Bronchial epithelial cell (primary cell): ENCODE data around the gene FANCM. TPM values are rescaled to one million over a fixed set of nuclear protein-coding genes. Genes with fewer than 3 reads are reported as not detected.

Source experiments
- DNase-seq: peaks from one replicate; pipeline ENCODE4 v3.0.0-alpha.2; 2010; ENCODE audit warnings: low read depth
- FAIRE-seq: peaks from 2 replicates; lab custom pipeline; 2011; peaks lifted over from hg19 to GRCh38; lab: Jason Lieb, UNC
- H3K27me3 ChIP-seq: 2 replicates; pipeline ENCODE4 v1.5.1; 2011; ENCODE audit warnings: low read length; ENCODE audit not compliant: control insufficient read depth, insufficient read depth
- H3K36me3 ChIP-seq: 2 replicates; pipeline ENCODE4 v1.5.1; 2011; ENCODE audit warnings: low read length; ENCODE audit not compliant: control insufficient read depth, insufficient read depth
- H3K4me3 ChIP-seq: 2 replicates; pipeline ENCODE4 v1.5.1; 2011; ENCODE audit warnings: mild to moderate bottlenecking, low read depth, low read length, control low read depth
- total RNA-seq: library from RNA; depleted of rRNA; stranded (reverse); fragments of >200 nt; gene quantifications from 2 replicates; pipeline ENCODE4 v1.2.1, GENCODE V29; 2014
- TF ChIP-seq, protein P1 (sequence below): IDR thresholded peaks from 2 replicates; pipeline ENCODE4 v1.5.1; 2011; ENCODE audit warnings: mild to moderate bottlenecking, moderate library complexity, low read length, control low read depth, inconsistent platforms; ENCODE audit not compliant: insufficient read depth, severe bottlenecking

The FANCM gene
- total RNA-seq, 1 donor from 2014 or later: 2.9 TPM

GRCh38 chr14:45118594-45118993 lies 17.1 kb upstream of the FANCM start:
- DNase-seq: no peak
- Histone ChIP-seq H3K36me3 (peaks cover 10% of the 10 kb centered on the region), H3K27me3 (no peaks in the 10 kb centered on the region), H3K4me3 (no peak overlapping the region)
- FAIRE-seq: no peak
- TF ChIP-seq, protein P1, sequence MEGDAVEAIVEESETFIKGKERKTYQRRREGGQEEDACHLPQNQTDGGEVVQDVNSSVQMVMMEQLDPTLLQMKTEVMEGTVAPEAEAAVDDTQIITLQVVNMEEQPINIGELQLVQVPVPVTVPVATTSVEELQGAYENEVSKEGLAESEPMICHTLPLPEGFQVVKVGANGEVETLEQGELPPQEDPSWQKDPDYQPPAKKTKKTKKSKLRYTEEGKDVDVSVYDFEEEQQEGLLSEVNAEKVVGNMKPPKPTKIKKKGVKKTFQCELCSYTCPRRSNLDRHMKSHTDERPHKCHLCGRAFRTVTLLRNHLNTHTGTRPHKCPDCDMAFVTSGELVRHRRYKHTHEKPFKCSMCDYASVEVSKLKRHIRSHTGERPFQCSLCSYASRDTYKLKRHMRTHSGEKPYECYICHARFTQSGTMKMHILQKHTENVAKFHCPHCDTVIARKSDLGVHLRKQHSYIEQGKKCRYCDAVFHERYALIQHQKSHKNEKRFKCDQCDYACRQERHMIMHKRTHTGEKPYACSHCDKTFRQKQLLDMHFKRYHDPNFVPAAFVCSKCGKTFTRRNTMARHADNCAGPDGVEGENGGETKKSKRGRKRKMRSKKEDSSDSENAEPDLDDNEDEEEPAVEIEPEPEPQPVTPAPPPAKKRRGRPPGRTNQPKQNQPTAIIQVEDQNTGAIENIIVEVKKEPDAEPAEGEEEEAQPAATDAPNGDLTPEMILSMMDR: no peak

GRCh38 chr14:45120096-45120495 lies 15.6 kb upstream of the FANCM start:
- TF ChIP-seq, protein P1: no peak
- Histone ChIP-seq H3K36me3 (peaks cover 9% of the 10 kb centered on the region), H3K27me3 (no peaks in the 10 kb centered on the region), H3K4me3 (no peak overlapping the region)
- no peak for FAIRE-seq
- DNase-seq: peak; percentile 19

GRCh38 chr14:45123271-45123670 lies 12.5 kb upstream of the FANCM start:
- DNase-seq (no peak), FAIRE-seq (no peak)
- H3K27me3 ChIP-seq: no peaks in the 10 kb centered on the region
- TF ChIP-seq, protein P1: no peak
- H3K36me3 ChIP-seq: peaks cover 5% of the 10 kb centered on the region
- H3K4me3 ChIP-seq: no peak overlapping the region

- H3K36me3 ChIP-seq: peaks cover 3% of the 10 kb centered on the region
- no peak for FAIRE-seq
Observed at GRCh38 chr14:45125754-45126153, 10.0 kb upstream of the FANCM start.

DNA sequence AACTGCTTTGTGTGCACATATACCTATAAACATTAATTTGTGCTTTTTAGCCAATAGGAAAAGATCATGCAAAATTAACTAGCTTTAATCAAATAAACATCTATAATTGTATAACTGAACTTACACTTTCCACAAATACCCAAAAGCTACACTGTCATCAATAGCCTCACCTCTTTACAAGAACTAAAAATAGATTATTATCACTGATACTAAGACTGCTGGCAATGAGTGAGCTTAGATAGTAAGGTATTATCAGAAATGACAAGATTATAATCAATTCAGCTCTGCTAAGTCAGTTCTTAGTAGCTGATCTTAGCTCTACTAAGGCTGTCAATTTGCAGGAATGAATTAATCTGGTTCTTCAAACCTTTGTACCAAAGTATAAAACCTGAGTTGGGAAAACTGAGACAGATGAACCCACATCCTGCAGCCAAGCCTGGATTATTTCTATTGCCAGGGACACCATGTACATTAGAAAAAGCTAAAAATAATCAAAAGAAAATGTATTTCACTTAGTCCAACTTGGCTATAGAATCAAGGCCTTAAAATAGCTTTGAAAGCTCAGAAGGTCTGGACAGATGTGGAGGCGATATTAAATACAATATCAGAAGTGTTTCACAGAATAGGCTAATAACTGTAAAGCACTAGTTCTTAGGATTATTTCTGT lies 6.6 kb upstream of the FANCM start:
- FAIRE-seq (no peak), DNase-seq (no peak)
- Histone ChIP-seq H3K36me3 (peaks cover 1% of the 10 kb centered on the region), H3K27me3 (no peaks in the 10 kb centered on the region), H3K4me3 (no peak overlapping the region)
- TF ChIP-seq, protein P1: no peak

More at GRCh38 chr14:45125754-45126153, 10.0 kb upstream of the FANCM start:
- H3K4me3 ChIP-seq: no peak overlapping the region
- no peaks in the 10 kb centered on the region for H3K27me3 ChIP-seq
- no peak for DNase-seq
- TF ChIP-seq, protein P1: no peak

GRCh38 chr14:45133683-45134050 lies 2.1 kb upstream of the FANCM start:
- no peaks in the 10 kb centered on the region for H3K27me3 ChIP-seq
- FAIRE-seq (no peak), DNase-seq (no peak)
- H3K36me3 ChIP-seq: no peaks in the 10 kb centered on the region
- peak overlapping the region; percentile 71 for H3K4me3 ChIP-seq
- TF ChIP-seq, protein P1: no peak
